ENCODE measurements around the gene NAB1.

Gene NAB1

GRCh38 chr2:190716176-190716807, 67.4 kb downstream of the NAB1 start:
- DNase-seq = no peak

DNA sequence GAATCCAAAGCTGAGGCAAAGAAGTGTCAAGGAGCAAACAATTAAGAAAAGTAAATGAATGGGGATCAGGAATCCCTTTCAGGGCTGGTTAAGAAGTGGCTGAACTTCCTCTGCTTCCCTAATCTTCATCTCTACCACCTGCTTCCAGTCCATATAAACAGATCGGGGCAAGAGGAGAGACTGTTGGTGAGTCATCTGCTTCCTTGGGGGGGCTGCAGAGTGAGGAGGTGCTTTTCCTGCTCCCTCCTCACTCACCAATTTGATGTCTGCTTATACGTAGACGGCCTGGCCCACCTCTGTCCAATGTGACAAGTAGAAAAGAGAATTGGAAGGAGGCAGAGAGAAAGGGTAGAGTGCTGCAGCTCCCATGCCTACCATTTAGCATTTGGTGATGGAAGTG, 68.4 kb downstream of the NAB1 start:
- no peak for DNase-seq

DNA sequence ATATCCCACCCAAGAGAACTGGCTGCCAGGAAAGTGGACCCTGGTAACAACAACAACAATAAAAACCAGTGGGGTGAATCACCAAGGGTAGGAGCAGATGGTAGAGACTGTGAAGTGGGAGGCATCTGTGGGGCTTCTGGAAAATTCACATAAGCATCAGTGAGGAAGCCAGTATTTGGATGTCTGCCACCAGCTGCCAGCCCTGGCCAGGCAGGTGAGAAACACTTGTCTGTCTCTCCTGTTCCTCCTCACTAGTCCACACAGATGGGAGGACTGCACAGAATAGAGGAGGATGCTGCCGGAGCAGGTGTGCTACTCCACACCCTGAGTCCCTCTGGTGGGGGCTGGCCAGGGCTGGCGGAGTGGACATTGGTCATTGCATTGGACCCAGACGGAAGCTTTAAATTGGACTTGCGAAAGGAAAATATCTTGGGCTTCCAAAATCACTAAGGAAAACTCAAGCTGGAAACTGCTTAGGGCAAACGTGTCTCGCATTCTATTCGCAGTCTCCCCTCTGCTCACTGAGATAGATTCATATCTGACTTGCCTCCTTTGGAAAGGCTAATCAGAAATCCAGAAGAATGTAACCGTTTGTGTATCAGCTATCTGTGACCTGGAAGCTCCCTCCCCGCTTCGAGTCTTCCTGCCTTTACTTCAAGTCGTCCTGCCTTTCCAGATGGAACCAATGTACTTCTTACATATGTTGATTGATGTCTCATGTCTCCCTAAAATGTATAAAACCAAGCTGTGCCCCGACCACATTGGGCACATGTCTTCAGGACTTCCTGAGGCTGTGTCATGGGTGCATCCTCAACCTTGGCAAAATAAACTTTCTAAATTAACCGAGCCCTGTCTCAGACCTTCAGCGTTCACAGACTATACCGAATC, 69.1 kb downstream of the NAB1 start:
- DNase-seq = peak; percentile 56

- DNase-seq = no peak
These were observed 70.0 kb downstream of the NAB1 start for GRCh38 chr2:190718652-190719526.

GRCh38 chr2:190720276-190720675, 71.4 kb downstream of the NAB1 start:
- DNase-seq = no peak

DNA sequence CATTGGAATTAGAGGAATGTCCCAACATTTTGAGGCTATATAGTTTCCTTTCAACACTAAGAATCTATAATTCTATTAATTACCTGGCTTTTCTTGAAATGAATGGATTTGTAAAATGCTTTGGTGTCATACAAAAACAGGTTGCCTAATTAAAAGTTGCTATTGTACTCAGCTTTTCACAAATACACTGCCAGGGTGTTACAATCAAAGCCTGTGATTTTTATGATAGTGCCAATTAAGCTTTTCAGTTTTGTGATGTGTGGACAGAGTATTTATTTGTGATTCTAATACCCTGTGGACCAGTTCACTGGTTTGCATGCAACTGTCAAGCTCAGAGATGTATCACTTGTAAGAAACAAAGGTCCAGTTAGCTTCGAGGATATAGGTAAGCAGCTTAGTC, 71.8 kb downstream of the NAB1 start:
- no peak for DNase-seq

DNA sequence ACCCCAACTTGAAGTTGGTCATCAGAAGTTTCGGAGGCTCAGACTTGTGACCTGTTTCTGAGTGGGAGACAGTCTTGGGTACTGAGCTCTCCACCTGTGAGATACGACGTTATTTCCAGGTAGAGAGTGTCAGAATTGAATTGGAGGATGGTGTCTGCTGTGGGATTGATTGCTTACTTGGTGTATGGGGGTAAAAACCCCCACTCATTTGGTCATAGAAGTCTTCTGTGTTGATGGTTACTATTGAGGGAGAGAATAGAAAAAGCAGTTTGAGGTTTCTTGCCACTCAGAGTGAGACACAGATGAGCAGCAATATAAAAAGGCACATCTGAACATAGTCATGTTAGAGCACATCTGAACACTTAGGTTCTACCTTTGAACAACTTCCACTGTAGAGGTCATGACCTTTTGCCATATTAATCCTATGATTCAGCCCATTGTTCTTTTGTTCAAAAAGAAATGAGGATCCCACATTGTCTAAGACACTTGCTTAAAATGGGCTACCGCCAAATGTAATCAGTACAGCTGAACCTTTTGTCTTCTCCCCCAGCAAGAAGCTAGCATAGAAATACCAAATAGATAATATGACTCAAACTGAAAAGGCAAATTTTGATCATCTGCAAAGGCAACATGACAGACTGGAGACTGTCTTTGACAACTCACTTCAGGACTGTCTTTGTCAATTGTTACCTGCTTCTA, 73.3 kb downstream of the NAB1 start:
- no peak for DNase-seq

DNA sequence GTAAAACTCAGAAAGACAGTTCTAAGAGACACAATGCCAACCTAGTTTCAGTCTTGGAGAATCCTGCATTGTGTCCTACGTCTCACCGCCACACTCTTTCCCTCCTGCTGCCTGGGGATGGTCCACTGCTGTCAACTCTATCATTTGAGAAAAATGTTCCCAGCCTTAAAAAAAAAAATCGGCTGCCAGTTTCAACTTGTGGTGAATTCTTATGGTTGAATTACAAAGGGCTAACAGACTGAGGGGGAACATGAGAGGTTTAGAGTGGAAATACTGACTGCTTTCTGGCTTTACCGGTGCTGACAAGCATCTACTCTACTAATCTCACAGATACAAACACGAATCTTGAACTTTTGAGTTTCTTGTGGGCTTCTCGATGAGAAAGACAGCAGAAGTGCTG, 74.0 kb downstream of the NAB1 start:
- no peak for DNase-seq

- DNase-seq = no peak
These were observed 74.7 kb downstream of the NAB1 start for GRCh38 chr2:190723397-190724090.

DNA sequence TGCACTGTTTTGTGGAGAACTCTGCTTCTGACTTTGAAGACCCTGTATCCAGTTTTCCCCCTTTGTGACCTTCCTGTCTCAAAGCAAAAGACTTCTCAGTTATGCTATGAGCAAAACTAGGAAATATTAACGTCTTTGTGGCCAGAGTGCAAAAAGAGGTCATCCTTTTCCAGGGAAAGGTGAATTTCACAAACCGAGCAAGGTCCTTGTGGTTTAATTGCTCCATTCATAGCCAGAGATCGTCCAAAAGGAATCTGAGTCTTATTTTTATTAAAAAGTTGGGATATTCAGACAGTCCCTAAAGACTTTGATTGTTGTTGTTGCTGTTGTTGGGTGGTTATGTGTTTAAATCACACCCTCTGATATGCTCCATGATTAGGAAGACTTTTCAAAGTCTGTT, 77.4 kb downstream of the NAB1 start:
- DNase-seq = no peak

- no peak for DNase-seq
These were observed 87.5 kb downstream of the NAB1 start for GRCh38 chr2:190736355-190736754.

GRCh38 chr2:190740449-190740848, 91.6 kb downstream of the NAB1 start:
- no peak for DNase-seq
